Stimulated activated CD8-positive, alpha-beta memory T cell treated with anti-CD3 and anti-CD28 coated beads, Interleukin-7, amount 100 ng/mL, for 24 hours (primary cell): ENCODE measurements around the gene IRF5.

Experiments
- DNase-seq: peaks from one replicate; pipeline ENCODE4 v3.0.0-alpha.2; 2020; ENCODE audit warnings: low read depth

IRF5 gene

DNA sequence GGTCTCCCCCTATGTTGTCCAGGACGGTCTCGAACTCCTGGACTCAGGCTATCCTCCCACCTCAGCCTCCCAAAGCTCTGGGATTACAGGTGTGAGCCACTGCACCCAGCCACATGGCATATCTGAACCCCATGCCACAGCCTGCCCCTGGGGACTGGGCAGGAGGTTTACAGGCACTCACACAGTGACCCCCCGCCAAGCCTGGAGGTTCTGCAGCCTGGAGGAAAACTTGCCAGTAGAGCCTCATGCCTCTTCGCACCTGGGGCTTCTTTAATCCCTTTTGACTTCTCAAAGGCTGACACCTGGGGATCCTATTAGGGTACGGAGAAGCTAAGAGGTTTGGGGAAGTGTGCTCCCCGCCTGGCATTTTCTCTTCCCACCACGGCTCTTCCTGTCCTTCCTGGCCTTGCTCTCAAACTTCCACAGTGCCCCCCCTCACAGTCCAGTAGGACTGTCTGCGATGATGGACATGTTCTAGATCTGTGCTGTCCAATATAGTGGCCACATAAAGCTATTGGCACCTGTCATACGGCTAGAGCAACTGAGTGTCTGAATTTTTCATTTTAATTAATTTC, 15.8 kb upstream of the IRF5 start:
- DNase-seq, result no peak

DNA sequence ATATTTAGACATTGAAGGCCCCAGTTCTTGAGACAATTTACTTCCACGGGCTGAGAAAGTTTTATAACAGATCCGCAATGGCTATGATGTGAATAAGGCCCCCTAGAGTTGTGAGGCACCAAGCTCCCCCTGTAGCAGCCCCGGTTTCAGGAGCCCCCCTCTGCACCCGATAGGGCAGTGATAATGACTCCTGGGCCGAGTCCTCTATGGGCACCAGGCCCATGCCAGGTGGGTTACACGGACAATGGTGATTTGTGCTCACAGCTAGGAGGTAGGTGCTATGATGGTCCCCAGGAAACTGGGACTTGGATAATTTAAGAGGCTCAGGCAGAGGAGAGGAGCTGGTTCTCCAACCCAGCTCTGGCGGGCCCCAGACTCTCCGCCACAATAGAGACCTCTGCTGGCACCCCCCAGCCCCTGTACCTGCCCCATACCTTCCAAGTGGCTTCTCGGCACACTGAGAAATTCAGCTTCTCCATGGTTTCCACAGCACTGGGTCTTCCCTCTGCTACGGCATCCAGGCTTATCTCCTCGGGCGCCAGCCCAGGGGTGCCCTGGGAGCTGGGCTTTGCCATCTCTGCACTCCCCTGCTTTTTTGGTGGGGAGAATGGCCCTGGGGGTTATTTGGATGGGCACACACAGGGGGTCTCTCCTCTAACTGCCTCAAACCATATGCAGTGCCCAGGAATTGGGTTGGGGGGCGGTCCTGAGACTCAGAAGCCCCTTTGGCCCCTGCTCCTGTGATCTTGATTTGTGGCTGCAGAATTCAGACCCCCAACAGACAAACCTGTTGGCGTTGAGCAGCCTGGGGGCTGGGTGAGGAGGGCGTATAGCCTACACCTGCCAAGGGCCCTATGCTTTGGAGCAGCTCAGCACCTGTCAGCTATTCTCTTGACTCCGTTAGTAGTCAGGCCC, 15.0 kb upstream of the IRF5 start:
- no peak for DNase-seq

DNA sequence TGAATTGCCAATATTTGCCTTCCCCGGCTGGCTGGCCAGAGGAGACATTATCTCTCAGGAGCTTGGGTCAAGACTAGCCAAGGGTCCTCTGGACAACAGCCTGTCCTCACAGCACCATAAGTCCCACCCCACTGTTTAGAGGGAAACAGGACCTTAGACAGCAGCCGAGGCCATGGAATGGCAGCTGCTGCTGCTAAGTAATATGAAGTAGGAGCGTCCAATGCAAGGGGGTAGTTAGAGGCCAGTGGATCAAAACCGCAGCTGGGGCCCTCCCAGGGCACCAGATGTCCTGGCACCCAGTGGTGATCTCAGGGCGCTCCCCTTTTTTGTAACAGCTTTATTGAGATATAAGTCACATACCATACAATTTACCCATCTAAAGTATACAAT, 14.3 kb upstream of the IRF5 start:
- no peak for DNase-seq

DNA sequence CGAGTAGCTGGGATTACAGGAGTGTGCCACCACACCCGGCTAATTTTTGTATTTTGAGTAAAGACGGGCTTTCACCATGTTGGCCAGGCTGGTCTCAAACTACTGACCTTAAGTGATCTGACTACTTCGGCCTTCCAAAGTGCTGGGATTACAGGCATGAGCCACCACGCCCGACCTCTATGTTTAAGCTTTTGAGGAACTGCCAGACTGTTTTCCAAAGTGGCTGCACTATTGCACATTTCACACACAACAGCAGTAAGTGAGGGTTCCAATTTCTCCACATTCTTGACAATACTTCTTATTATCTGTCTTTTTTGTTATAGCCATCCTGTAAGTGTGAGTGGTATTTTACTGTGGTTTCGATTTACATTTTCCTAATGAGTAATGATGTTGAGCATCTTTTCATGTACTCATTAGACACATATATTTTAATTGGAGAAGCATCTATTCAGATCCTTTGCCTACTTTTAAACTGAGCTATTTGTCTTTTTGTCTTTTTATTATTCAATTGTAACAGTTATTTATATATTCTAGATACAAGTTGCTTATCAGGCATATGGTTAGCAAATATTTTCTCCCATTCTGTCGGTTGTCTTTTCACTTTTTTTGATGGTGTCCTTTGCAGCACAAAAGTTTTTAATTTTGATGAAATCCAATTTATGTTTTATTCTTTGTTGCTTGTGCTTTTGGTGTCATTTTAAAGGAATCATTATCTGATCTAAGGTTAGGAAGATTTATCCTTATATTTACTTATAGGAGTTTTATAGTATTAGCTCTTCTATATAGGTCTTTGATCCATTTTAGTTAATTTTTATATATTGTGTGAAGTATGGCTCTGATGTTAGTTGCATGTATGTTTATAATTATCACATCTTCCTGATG, 12.8 kb upstream of the IRF5 start:
- DNase-seq, result no peak

DNA sequence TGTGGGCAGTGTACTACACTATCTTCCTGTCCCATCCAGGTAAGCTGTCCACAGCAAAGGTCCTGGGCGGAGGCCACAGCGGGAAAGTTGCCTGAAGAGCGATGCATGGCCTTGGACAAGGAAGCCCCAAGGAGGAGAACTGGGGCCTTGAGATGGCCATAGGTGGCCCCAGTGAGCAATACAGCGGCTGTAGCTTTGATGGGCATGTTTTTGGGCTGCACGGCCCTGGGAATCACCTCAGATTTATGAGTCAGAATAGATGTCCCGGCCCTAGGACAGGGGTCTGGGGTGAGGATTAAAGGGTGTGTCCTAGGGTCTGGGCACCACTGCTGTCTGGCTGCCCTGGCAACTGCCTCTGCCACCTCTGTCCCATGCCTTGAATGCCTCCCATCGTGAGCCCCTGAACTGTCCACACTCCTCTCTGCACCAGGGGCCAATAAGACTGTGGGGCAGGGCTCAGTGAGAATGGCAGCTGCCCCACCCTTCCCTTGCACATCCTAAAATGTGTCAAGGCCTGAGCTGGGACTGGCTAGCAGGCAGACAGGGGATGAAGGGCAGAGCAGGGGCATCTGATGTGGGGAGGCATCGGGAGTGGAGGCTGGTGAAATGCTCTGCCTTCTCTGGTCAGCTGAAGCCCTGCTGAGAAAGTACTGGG, 9.4 kb upstream of the IRF5 start:
- no peak for DNase-seq

DNA sequence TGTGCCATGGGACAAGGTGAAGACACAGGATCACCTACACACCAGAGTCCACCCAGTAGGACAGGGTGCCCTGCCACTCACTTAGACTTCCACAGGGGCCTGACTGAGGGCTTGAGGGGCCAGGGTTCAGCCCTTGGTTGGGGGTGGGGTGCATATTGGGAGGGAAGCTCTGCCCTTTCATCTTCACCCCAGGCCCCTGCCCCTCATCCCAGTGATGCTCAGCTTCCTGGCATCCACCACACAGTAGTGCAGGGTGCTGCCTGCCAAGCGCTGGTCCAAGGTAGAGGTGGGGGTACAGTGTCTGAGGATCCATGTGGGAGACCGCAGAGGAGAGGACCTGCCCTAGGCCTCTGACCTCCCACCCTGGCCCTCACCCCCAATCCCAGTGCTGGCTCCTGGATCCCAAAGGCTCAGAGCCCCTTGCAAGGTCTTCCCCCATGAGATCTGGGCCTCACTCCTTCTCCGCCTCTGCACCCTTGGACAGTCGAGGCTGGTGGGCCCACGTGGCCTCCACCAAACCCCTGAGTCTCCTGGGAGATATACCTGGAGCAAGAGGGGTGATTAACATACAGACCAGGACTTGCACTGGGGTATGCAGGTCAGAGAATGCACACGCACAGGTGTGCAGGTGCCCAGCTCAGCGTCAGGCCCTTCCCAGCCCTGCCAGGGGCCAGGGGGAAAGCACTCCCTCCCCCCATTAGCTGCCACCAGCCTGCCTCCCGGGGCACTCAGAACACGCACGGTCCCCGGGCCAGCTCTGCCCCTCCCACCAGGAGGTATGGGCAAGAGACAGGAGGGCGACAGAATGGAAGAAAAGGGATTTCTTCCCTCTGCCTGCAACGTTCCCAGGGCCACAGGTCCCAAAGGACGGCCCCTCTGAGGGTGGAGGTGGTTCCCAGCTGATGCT, 8.6 kb upstream of the IRF5 start:
- DNase-seq, result no peak

DNA sequence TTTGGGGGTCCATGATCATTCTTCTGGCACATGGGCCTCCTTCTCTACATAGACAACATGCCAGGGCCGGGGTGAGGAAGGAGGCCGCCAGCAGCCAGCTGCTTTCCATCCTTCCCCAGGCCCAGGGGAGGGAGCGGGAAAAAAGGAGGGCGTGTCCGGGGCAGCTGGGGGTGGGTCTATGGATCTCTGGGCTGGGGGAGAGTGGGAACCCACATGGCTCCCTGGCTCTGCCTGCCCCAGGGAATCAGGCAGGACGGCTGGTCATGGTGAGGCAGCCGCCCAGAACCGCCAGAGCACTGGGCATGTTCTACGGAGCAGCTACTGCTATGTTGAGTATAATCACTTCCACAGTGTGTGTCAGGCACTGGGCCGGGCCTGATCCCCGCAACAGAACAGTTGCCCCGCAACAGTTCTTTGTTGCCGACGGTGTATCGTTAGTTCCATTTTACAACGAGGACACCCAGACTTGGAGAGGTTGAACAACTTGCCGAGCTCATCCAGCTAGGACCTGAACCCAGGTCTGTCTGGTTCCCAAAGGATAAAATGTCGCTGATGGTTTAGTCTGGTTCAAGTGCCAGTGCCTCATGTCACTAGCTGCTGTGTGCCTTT, 6.4 kb upstream of the IRF5 start:
- DNase-seq, result no peak

DNA sequence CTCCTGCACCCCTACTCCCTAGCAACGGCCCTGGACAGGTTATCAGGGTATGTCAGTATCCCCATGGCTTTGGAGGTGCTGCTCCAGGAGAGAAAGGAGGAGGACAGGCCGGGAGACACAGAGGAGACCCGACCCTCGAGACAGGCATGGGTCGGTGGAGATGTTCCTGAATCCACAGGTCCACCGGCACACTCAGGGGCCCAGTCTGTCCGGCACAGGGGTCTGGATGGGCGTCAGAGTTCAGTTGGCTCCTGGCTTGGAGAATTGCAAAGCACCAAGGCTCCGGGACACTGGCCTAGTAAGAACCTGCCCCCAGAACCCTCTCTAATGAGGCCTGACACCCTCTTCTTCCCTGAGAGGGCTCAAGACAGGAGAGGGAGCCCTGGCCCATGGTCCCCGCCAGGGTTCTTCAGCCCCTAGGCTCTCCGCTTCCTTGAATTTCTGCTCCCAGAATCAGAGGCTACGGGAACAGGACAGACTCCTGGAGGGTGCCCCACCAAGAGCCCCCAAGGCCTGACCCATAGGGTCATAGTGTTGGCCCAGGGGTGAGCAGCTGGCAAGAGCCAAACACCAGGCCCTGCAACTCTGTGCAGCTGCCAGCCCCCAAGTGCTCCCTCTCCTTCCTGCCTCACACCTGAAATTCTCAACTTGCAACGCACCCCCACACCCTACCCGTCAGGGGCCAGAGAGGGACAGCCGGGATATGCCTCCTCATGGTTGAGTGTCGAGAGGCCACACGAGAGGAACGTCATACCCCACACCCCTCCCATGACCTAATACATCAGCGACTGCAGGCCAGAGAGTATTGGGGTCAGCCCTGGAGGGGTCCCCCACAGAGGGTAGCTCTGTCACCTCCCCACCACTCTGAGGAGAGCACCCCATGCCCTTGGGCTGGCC, 5.5 kb upstream of the IRF5 start:
- no peak for DNase-seq

DNA sequence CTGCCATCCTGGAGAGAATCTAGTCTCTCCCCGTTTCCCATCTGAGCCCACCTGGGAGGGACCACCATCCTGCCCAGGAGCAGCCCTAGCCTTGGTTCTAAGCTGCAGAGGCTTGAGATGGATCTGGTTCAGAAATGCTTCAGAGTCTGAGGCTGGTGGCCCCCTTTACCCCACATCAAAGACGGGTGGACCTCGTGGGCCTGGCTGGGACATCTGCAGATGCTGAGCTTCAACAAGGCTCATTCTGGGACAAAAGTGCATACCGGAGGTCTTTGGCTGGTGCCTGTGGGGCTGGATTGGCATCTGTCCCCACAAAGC, 4.9 kb upstream of the IRF5 start:
- DNase-seq, result no peak

DNA sequence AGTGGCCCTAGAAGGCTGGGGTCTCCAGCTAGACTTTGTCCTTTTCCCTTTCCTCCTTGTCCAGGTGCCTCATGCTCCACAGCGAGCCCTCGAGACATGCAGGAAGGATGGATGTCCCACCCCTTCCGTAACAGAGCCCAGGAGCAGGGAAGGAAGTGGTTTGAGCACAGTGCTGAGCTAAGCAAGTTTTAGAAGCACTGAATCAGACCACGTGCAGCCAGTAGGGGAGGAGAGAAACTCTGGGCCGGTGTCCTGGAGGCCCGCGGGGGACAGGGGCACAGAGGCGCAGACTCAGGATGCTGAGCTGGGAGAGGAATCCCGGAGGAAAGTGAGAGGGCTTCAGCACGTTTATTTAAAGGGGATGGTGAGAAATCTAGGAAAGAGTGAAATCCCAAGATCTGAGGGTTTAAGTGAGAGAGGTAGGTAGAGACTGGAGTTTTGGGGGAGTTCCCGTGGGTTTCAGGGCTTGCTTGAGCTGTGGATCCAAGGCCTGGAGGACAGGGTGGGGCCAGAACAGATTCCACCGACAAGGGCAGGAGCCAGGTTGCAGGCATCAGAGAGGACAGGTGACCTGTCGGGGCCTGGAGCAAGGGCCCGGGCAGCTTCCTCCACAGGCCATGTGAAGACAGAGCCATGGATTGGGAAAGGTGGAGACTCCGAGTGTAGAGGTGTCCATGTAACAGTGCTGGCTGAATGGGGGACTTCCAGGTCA, 4.4 kb upstream of the IRF5 start:
- no peak for DNase-seq

DNA sequence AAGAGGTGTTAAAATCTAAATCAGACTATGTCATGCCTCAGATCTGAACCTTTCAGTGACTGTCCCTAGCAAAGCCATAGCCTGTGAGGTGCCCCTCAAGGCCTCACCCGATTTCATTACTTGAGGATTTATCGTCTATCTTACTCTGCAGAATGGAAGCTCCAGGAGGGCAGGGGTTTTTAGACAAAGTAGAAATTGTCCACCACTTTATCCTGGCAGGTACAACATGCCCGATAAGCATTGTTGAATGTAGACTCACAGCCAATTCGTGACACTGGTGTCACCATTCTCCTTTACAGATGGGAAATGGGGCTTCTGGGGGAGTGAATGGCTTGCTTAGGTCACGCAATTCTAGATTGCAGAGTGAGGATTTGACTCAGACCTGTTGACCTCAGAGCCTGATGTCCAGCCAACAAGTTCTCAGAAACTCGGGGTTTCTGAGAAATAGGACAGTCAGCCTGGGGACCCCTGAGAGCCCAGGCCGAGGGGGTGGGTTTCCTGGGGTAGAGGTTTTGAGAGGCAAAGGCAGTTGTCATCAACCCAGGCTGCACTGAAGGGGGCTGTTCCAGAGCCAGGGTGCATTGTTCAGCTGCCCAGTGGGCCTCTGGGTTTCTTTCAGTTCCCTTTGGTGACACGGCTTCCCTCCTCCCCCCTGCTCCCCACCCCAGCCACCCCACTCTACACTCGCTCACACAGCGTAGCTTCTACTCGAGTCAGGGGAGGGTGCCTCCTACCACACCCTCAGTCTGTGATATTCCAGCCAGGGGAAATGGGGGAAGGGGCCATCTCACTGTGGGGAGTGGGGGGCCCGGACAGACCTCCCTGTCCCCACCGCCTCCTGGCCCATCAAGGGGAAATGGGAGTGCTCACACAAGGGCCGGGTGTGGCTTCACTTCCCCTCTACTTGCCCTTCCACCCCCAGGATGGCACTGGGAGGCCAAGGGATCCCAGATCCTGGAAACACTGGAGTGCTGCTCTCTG, 3.1 kb upstream of the IRF5 start:
- DNase-seq, result no peak

DNA sequence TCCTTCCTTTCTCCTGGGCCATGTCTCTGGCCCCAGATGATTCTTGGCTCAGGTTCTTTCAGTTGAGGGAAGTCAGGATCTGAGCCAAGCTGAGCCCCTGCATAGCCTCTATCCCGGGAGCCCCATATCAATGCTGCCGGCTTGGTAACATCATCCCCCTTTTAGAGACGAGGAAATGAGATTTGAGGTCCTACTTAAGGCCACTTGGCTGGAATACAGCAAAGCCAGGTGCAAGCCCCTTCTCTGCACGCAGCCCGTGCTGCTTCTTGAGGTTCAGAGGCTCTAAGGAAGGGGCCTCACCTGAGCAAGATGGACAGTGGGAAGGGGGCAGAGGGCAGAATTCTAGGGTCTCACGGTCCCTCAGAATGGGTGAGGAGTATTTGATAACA, 2.4 kb upstream of the IRF5 start:
- DNase-seq, result no peak

DNA sequence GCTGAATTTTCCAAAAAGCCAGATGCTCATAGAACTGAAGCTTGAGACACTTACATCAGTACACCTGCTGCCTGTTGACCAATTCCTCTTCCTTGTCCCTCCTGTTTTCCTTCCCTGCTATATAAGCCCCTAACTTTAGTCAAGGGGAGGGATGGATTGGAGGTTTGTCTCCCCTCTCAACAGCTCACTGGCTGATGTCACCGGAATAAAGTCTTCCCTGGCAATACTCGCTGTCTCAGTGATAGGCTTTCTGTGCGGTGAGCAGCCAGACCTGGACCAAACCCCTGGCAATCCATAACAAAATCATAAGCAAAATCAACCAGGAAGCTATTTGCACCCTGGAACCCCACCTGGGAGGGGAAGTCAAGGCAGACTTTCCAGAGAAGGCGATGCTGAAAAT, 929 bp upstream of the IRF5 start:
- no peak for DNase-seq

DNA sequence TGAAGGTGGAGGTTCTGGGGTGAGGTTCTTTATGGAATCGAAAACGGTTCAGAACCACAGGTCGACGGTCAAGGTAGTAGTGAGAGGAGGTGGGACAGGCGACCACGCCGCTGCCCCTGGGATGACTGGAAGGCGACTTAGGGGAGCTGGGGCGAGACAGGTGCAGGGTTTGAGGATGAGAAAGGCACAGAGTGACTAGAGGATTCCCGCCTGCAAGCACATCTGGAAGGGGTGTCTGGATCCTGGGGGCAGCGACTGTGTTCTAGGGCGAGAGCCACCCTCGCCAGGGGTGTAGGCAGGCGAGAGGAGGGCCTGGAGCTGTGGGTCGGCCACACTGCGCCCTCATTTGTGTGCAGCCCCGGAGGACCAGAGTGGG, 468 bp upstream of the IRF5 start:
- DNase-seq, result no peak

DNA sequence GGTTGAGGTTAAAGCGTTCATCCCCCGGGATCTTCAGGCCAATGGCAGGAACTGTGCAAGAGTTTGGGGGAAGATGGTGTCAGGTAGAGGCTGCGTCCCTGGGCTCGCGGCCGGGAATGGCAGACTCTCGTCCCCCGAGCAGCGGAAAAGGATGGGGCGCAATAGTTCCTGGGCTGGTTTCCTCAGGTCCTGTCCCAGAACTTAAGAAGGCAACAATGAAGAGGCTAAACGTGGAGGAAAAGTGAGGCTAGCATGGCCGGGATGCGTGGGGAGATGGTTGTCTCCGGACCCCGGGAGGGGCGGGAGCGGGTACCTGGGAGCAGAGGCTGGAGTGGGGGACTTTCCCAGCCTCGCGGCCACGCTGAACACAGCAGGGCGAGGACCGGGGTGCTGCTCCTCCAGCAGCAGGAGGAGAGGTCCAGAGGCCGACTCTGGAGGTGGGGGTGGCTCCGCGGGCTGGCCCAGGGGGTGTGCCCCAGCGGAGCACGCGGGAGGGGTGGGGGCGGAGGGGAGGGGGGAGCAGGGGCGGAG, 882 bp downstream of the IRF5 start:
- DNase-seq, result no peak

DNA sequence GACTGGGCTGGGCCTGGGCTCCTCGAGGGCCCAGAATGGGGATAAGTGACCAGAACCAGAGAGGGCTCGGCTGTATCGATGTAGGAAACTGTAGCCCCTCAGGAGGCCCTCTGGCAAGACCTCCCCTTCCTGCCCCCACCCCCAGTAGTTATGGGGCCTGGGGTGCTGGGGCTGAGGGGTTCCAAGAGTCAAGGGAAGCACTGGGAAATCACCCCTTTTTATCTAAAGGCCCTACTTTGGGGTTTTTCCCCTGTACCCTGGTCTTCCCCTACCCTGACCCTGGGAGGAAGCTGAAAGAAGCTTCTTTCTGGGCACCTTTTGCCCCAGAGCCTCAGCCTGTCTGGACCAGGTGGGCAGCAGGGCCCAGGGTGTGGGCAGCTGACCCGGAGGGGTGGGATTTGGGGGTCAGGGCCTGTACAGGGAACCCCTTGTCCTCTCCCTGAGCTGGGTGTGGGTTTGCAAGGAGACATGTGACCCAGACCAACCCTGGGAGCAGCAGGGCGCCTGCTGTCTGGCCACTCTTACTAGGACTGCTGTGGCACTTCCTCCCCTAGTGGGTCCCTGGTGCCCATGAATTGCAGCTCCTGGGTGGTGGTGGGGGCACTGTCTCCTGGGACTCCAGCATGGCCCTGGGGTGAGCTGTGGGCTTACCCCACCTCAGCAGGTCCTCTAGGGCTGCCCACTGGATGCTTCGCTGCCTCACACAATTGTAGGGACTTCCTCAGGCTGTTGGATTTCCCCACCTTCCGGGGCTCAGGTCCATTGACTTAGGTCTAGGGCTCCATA, 1.5 kb downstream of the IRF5 start:
- DNase-seq, result no peak

DNA sequence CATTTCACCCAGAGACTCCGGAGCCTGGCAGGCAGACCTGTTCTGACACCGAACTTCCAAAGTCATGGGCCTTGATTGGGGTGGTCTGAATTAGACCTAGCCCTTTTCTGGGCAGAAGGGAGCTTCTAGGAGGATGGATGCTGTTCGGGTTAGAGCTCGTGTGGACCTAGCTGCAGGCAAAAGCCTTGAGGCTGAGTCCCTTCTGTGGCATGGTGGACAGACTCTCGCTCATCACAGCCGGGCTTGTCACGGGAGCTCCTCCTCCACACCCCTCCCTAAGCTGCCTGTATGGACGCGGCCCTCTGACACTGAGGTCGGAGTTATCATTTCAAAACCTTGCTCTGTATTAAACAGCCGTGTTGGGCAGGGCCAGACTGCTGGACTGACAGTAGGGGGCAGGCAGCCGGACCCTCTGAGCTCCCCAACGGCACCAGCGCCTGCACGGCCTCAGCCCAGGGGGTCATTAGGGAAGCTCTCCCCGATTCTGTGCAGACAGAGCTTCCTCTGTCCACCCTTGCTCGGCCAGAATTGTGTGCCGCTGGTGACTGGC, 2.2 kb downstream of the IRF5 start:
- no peak for DNase-seq
